ENCODE data around the gene CYBC1.

- TF ChIP-seq POLR2A (IDR thresholded peaks at IDR 0.05) = no peak
- TF ChIP-seq, protein P1, sequence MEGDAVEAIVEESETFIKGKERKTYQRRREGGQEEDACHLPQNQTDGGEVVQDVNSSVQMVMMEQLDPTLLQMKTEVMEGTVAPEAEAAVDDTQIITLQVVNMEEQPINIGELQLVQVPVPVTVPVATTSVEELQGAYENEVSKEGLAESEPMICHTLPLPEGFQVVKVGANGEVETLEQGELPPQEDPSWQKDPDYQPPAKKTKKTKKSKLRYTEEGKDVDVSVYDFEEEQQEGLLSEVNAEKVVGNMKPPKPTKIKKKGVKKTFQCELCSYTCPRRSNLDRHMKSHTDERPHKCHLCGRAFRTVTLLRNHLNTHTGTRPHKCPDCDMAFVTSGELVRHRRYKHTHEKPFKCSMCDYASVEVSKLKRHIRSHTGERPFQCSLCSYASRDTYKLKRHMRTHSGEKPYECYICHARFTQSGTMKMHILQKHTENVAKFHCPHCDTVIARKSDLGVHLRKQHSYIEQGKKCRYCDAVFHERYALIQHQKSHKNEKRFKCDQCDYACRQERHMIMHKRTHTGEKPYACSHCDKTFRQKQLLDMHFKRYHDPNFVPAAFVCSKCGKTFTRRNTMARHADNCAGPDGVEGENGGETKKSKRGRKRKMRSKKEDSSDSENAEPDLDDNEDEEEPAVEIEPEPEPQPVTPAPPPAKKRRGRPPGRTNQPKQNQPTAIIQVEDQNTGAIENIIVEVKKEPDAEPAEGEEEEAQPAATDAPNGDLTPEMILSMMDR (IDR thresholded peaks at IDR 0.05) = no peak
Observed at GRCh38 chr17:82402865-82403264, 47.7 kb downstream of the CYBC1 start.

All from heart left ventricle (tissue), 13 donors.